Fibroblast of lung (primary cell): ENCODE results near the gene RALGDS.

Experiments used
- CTCF ChIP-seq, 2 donors: IDR thresholded peaks in 1 of 2; conservative IDR thresholded peaks in 1 of 2; 1 replicate in 1 of 2; 2 replicates in 1 of 2; pipeline ENCODE4 v1.5.1; 2011 to 2012; ENCODE audit warnings: low read length in 2 of 2, control low read depth in 1 of 2, inconsistent platforms in 1 of 2, low read depth in 1 of 2, mild to moderate bottlenecking in 1 of 2
- EZH2 ChIP-seq: IDR thresholded peaks from 2 replicates; pipeline ENCODE4 v1.5.1; 2012; ENCODE audit warnings: low read length, control low read depth, mild to moderate bottlenecking; ENCODE audit errors: missing control alignments

DNA sequence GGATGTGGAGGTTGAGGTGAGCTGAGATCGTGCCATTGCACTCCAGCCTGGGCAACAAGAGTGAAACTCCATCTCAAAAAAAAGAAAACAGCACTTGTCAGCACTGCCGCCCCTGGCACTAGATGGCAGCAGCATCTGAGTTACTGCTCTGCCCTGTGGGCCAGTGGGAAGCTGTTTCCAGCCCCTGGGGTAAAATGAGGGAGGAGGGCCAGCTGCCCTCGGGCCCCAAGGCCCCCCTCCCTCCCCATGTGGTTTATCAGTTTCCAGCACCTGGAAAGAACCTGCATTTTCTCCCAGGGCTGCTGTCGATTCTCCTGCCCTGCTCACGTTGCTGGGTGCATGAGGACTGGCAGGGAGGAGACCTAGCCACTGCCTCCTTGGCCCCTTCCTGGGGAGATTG lies 72.4 kb downstream of the RALGDS start:
- TF ChIP-seq CTCF (conservative IDR thresholded peaks at IDR 0.05 in 1 of 2, IDR thresholded peaks at IDR 0.05 in 1 of 2; ENCODE audit: low read depth in 1 of 2, low read length in 2 of 2) (peak; percentile 36 to 39), EZH2 (no peak)
